Gastrocnemius medialis (tissue), 4 donors: ENCODE measurements around the gene MEGF8.
A peak's percentile ranks its signal among the peaks of the same experiment; 100 is the strongest.

ENCODE experiments used
- POLR2A ChIP-seq, 2 donors: fragments of 450-650 bp; IDR thresholded peaks; one replicate each; pipeline ENCODE4 v1.6.1; 2017; ENCODE audit warnings: antibody characterized with exemption in 2 of 2, mild to moderate bottlenecking in 2 of 2, moderate library complexity in 2 of 2
- TF ChIP-seq, protein P1 (sequence below), 5 experiments: fragments of 450-650 bp in 3 of 5; fragments of 200-600 bp in 2 of 5; sonication (generic) in 2 of 5; IDR thresholded peaks in 4 of 5; conservative IDR thresholded peaks in 1 of 5; 1 replicate in 4 of 5; 2 replicates in 1 of 5; pipeline ENCODE4 v1.5.1; 2016 to 2019; ENCODE audit warnings: antibody characterized with exemption in 5 of 5, mild to moderate bottlenecking in 3 of 5, moderate library complexity in 3 of 5

DNA sequence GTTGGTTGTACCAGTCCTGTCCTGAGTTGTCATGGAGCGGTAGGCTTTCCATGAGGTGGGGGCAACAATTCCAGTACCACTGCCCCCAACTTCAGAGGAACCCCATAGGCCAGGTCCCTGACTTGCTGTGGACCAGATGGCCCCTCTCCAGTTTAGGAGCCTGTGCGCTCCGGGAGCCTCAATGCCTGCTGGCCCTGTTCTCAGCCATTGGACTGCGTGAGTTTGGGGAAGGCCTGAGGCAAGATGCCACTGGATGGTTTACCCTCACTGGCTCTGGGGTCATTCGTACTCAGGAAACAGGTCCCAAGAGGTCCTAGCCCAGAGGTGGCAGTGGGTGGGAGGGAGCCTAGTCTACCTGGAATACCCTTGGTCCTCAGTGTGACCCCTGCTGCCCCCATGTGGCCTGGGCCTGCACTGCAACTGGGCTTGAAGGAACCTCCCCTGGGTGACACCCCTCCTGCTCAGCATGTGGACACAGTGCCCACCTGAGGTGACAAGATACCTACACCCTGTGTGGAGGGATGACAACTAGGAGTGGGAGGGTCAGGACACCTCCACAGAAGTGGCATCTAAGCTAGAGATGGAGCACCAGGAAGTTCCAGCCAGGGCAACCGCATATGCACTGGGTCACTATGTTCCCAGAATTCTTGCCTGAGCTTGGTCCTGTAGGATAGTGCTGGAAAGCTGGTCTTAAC is 29.5 kb upstream of the MEGF8 start:
- TF ChIP-seq, protein P1, sequence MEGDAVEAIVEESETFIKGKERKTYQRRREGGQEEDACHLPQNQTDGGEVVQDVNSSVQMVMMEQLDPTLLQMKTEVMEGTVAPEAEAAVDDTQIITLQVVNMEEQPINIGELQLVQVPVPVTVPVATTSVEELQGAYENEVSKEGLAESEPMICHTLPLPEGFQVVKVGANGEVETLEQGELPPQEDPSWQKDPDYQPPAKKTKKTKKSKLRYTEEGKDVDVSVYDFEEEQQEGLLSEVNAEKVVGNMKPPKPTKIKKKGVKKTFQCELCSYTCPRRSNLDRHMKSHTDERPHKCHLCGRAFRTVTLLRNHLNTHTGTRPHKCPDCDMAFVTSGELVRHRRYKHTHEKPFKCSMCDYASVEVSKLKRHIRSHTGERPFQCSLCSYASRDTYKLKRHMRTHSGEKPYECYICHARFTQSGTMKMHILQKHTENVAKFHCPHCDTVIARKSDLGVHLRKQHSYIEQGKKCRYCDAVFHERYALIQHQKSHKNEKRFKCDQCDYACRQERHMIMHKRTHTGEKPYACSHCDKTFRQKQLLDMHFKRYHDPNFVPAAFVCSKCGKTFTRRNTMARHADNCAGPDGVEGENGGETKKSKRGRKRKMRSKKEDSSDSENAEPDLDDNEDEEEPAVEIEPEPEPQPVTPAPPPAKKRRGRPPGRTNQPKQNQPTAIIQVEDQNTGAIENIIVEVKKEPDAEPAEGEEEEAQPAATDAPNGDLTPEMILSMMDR (IDR thresholded peaks at IDR 0.05 in 4 of 5, conservative IDR thresholded peaks at IDR 0.05 in 1 of 5) = peak; percentile 84 to 98 (median 92)
- no peak for TF ChIP-seq POLR2A (IDR thresholded peaks at IDR 0.05)
